HG03558 (cell line): ENCODE results near the gene ZGRF1.
"Not testable (repeated sequence)": the region's sequence is repeated elsewhere in the genome, so short reads cannot be mapped to it uniquely, and the experiment has no call there.

Experiments
- ATAC-seq: cut with Tn5 transposase; IDR thresholded peaks from one replicate; pipeline ENCODE4 v1.9.1; 2021; ENCODE audit warnings: moderate number of reproducible peaks; ENCODE audit not compliant: unreplicated experiment; ENCODE audit errors: extremely low read depth

Gene ZGRF1

DNA sequence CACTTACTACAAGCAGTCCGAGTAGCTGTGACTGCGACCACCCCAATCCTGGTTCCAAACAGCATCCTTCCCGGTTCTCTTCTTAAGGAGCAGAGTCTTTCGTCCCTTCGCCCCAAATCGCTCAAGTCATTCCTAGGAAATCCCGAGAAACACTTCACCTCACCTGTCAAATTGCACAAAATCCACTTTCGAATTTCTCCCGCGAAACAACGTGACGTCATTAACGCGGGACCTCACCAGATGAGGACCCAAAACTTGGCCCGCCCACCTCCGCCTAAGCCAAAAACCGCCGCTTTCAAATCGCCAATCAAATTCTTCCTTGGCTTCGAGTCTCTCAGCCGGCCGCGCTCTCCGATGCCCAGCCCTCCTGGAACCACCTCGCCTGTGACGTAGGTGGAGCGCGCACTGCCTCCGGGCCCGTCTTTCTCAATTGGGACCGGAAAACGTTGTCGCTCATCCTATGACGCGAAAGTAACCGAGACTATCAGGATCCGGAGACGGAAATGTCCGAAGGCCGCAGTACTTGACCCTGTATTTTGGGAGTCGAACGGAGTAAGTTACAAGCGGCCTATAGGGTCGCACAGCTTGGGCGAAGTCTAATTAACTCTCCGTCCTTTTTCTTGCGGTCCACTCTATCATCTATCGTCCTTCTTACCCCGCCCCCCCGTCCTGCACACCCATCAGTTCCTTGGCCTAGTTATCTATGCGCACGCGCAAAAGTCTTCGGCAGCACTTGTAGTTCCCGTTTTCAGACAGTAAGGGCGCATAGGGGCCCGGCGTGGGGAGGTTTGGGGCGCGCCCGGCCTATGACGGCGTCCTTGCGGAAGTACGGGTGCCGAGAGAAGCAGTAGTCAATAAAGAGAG lies at the start of gene ZGRF1, which contains the start of gene LARP7:
TSS of gene ZGRF1 (minus strand) at position 222 of the 864 bp plus-strand sequence. CDS start 3,733 bp downstream, outside the sequence.
TSS of gene LARP7 (plus strand) at position 456 of the 864 bp plus-strand sequence. CDS start 7,527 bp downstream, outside the sequence.
- peak; percentile 72 for ATAC-seq

GRCh38 chr4:112680996-112681395 lies 44.3 kb upstream of the ZGRF1 start:
- ATAC-seq = no peak

DNA sequence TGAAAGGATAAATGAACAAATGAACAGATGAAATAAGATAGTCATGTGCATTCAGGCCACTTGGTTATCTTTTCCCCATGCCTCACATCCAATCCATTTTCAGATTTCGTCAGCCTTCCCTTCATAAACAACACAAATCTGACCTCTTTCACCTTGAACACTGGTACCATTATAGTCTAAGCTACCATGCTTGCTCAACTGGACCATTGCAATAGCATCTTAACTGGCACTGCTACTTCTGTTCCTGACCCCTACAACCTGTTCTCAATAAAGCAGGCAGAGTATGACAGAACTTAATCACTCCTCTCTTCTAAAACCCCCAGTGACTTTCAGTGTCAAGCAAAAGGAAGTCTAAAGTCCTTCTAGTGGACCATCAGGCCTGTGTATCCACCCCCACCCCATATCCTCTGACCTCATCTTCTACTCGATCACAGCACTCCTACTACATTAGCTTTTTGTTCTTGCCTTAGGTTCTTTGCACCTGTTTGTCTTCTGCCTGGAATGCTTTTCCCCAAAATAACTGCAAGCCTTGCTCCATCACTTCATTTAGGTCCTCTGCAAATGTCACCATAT lies 40.9 kb upstream of the ZGRF1 start:
- ATAC-seq = no peak

GRCh38 chr4:112674376-112674775 lies 37.7 kb upstream of the ZGRF1 start:
- ATAC-seq = no peak

GRCh38 chr4:112673686-112674085 lies 37.0 kb upstream of the ZGRF1 start:
- ATAC-seq = no peak

DNA sequence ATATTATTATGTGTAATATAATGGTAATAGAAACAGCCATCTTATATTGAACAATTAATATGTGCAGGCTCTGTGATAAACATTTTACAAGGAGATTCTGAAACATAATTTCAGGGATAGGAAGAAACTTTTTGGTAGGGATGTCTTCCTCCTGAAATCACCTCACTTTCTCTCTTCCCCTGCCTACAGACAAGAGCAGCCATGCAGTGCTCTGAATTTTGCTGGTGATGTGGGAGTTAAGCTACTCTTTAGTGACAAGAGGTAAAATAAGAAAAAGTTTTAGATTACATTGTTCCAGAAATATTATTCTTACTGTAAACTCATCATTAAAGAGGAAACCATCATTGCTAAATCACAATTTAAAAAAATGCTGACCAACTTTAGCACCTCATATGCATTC lies 36.4 kb upstream of the ZGRF1 start:
- no peak for ATAC-seq

DNA sequence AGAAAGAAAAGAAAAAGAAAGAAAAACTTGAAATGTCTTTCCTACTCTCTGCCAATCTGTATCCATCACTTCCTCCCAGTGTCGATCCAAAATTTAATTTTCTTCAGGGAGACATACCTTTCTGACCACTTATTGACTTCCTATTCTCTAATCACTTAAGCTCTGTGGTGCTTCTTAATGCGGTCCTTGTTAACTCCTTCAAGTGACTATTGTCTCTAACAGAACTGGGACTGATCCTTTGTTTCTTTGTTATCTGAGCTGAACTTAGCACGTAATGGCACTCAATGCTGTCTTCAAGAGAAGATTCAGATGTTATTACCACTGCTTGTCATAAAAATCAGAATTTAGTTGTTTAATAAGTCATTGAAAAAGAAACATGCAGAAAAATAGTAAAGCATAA lies 31.4 kb upstream of the ZGRF1 start:
- ATAC-seq = no peak

DNA sequence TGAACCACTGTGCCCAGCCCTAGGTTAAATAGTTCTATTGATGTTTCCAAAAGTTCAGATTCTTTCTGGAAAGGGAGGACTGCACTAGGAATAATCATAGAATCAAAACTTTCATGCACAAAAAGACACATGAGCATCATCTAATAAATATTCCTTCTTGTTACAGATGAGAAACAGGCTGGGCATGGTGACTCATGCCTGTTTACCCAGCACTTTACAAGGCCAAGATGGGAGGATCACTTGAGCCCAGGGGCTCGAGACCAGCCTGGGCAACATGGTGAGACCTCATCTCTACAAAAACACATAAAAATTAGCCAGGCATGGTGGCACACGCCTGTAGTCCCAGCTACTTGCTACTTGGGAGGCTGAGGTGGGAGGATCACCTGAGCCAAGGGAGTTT lies 27.9 kb upstream of the ZGRF1 start:
- no peak for ATAC-seq

DNA sequence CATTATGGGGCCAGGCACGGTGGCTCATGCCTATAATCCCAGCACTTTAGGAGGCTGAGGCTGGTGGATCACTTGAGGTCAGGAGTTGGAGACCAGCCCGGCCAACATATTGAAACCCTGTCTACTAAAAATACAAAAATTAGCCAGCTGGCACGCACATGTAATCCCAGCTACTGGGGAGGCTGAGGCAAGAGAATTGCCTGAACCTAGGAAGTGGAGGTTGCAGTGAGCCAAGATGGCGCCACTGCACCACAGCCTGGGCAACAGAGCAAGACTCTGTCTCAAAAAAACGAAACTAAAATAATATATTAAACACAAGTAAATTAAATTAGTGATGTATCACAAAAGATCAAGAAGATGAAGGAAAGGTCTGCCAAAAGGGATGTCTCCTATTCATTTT lies 19.4 kb upstream of the ZGRF1 start:
- not testable (repeated sequence) for ATAC-seq

GRCh38 chr4:112655270-112655669 lies 18.6 kb upstream of the ZGRF1 start:
- ATAC-seq = no peak

GRCh38 chr4:112652216-112652615 lies 15.5 kb upstream of the ZGRF1 start:
- ATAC-seq = no peak

GRCh38 chr4:112651641-112652040 lies 14.9 kb upstream of the ZGRF1 start:
- ATAC-seq = no peak

GRCh38 chr4:112650332-112650731 lies 13.6 kb upstream of the ZGRF1 start:
- ATAC-seq = no peak

- ATAC-seq = no peak
Measured at GRCh38 chr4:112649055-112649408, 12.3 kb upstream of the ZGRF1 start.

DNA sequence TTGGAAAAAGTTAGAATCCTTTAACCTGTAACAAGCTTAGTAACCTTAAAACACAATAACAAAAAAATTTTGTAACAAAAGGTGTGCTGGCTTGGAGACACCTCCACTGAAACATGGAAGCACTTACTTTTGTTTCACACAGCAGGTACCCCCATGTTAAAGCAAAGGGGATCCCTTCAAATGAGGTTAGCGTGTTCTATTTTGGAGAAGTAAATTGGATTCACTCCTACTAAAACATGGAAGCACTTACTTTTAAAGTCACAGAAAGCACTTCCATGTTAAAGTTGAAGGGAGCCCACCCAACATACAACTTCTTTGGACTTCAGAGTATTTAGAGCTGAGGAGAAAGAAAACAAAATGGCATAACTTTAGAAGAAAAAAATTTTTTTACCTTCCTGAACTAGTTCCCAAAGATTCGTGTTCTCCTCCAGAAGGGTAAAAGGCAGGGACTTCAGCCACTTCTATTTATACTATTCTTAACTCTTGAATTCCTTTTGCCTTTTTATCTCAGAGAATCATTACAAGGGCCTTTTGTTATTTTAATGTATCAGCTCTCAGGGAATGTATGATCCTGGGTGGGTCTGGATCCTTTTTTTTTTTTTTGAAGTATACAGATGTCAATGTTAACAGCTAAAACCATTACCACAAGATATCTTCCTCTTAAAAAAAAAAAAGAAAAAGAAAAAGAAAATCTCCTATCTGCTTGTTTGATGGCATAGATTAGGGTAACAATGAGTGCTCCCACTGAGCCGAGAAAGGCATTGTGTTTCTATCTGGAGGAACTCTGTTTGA lies 11.8 kb upstream of the ZGRF1 start:
- ATAC-seq = no peak

GRCh38 chr4:112647785-112648184 lies 11.1 kb upstream of the ZGRF1 start:
- no peak for ATAC-seq

DNA sequence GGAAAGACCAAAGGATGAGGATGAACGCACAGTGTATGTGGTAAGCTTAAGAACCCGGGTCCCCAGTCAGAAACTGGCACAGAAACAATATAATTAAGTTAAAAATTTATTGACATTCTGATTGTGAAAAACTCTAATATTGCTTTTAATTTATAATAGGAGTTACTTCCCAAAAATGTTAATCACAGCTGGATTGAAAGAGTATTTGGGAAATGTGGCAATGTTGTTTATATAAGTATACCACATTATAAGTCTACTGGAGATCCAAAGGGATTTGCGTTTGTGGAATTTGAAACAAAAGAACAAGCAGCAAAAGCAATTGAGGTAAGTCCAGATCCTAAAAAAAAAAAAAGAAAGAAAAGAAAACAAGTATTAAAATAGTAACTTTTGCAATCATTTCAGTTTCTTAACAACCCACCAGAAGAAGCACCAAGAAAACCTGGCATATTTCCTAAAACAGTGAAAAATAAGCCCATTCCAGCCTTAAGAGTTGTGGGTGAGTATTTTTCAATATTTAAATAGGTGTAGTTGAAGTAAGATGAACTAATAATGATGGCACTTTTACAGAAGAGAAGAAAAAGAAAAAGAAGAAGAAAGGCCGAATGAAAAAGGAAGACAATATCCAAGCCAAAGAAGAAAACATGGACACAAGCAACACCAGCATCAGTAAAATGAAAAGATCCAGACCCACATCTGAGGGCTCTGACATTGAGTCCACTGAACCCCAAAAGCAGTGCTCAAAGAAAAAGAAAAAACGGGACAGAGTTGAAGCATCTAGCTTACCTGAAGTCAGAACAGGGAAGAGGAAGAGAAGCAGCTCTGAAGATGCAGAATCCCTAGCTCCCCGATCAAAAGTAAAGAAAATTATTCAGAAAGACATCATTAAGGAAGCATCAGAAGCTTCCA lies 10.2 kb upstream of the ZGRF1 start:
- no peak for ATAC-seq

DNA sequence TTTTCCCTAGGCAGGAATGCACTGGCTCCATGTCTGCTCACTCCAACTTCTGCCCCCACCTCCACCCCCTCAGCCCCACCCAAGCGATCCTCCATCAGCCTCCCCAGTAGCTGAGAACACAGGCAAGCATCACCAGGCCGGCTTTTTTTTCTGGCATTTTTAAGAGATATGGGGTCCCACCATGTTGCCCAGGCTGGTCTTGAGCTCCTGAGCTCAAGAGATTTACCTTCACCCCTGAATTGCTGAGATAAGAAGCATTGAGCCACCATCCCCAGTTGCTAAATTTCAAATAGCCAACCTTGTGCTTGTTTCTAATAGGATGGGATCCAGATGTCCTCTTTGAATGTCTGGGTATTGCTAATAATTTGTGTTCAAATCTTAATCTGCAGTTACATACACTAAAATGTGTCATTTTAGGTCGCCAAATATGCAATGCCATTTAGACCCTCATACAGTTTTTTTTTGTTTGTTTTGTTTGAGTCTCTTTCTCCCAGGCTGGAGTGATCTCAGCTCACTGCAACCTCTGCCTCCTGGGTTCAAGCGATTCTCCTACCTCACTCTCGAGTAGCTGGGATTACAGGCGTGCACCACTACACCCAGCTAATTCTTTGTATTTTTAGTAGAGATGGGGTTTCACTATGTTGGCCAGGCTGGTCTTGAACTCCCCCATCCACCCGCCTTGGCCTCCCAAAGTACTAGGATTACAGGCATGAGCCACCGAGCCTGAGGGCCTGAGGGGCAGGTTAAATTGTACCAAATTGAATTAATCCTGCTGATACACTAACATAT lies 9.0 kb upstream of the ZGRF1 start:
- ATAC-seq = no peak
